ENCODE data around the gene BRI3BP. TPM values are rescaled to one million over a fixed set of nuclear protein-coding genes. Genes with fewer than 3 reads are reported as not detected.
"Not testable (repeated sequence)": the region's sequence is repeated elsewhere in the genome, so short reads cannot be mapped to it uniquely, and the experiment has no call there.

The BRI3BP gene
- total RNA-seq, 1 donor from 2014 or later: 3.9 TPM

DNA sequence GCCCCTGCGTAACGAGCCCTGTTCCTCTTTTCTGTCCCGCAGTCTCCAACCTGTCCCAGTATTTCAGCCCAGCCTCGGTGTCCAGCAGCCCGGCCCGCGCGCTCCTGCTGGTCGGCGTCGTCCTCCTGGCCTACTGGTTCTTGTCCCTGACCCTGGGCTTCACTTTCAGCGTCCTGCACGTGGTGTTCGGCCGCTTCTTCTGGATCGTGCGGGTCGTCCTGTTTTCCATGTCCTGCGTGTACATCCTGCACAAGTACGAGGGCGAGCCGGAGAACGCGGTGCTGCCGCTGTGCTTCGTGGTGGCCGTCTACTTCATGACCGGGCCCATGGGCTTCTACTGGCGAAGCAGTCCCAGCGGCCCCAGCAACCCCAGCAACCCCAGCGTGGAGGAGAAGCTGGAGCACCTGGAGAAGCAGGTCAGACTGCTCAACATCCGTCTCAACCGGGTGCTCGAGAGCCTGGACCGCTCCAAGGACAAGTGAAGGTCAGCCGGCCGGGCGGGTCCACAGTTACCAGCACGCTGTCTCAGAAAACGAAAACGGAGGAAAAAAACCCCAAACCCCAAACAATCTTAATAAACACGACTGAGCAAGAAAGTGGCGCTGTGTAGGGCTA lies 31.6 kb downstream of the BRI3BP start:
- DNase-seq: no peak

DNA sequence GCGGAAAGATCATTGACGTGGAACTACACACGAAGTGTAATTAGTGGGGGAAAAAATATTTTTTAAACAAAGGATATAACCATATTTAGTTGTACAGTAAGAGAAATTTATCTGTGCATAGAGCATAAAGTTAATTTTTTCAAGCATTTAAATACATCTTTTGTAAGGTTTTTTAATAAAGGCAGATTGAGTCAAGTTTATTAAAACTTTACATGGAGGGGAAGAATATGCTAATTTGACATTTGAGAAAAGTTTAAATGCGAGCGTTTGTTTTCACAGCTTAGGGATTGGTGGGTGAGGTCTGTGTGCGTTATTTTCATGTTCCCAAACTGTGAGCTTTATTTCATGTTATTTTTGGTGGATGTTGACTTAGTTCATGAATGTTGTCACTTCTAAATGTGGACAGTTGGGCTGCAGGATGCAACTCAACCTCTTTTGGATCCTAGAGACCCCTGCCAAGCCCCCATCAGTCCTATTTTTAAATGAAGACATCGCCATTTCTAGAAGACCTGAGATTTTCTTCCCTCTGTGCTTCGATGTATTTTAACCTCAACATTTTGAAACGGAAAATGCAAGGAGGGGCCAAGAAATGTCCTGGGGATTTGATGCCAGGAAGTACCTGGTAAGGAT lies 32.3 kb downstream of the BRI3BP start:
- no peak for DNase-seq

DNA sequence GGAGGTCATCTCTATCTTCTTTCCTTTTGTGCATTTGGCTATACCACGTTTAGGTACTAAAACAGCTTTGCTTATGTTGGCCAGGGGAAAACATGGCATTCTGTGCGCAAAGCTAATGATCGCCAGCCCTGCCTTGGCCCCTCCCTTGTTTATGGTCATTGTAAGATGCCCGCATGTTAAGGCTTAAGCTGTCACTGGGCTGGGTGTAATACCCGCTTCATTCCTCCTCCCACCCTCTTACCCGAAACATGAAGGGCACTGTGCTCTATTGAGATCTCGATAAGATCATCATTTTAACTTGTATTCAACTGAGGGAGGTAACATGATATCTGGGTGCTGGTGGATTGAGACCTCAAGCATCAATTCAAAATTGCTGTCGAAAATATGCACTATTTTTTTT lies 34.7 kb downstream of the BRI3BP start:
- no peak for DNase-seq

- peak; percentile 7 for DNase-seq
Measured at GRCh38 chr12:125029761-125030358, 36.4 kb downstream of the BRI3BP start.

DNA sequence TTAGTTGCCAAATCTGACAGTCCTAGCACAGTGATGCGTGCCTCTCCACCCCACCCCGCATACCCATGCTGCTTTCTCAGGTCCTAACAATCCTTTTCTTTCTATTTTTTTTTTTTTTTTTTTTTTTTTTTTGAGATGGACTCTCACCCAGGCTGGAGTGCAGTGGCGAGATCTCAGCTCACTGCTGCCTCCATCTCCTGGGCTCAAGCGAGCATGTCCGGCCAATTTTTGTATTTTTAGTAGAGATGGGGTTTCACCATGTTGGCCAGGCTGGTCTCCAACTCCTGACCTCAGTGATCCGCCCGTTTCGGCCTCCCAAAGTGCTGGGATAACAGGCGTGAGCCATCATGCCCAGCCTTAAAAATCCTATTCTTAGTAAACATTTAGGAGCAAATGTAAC lies 38.0 kb downstream of the BRI3BP start:
- not testable (repeated sequence) for DNase-seq

DNA sequence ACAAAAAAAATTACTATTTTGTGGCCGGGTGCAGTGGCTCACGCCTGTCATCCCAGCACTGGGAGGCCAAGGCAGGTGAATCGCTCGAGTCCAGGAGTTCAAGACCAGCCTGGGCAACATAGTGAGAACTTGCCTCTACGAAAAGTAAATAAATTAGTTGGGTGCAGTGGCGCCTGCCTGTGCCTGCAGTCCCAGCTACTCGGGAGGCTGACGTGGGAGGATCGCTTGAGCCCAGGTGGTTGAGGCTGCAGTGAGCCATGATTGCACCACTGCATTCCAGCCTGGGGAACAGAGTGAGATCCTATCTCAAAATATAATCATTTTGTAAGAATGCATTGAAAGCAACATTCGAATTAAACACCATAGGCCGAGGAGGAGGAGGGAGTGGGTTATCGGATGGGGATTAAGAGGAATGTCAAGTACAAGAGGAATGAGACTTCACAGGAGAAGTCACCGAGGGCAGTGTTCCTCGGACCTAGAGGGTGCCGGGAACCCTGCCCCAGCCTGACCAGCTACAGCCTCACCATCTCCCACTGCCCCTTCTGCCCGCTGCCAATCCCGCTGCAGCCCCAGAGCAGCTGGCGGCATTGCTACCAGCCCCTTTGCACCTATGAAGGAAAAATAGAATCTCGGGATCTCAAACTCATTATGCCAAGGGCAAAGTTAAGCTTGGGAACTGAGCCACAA lies 39.2 kb downstream of the BRI3BP start:
- DNase-seq: no peak

- DNase-seq: no peak
Measured at GRCh38 chr12:125033288-125033687, 39.8 kb downstream of the BRI3BP start.

- no peak for DNase-seq
Measured at GRCh38 chr12:125038976-125039625, 45.7 kb downstream of the BRI3BP start.

DNA sequence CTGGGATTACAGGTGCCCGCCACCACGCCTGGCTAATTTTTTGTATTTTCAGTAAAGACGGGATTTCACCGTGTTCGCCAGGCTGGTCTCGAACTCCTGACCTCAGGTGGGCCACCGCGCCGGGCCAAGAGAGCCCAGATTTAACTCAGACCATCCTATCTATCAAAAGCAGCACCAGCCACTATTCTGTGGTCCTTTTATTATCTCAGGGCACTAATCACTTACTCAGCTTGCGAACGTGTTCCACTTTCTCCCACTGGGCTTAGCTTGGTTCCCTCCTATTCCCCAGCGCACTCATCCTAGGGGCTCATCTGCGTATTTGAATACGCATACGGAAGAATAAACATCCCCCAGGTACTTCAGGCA lies 55.6 kb downstream of the BRI3BP start:
- DNase-seq: no peak

GRCh38 chr12:125050446-125050845 lies 57.0 kb downstream of the BRI3BP start:
- no peak for DNase-seq

GRCh38 chr12:125050868-125051267 lies 57.4 kb downstream of the BRI3BP start:
- DNase-seq: no peak

DNA sequence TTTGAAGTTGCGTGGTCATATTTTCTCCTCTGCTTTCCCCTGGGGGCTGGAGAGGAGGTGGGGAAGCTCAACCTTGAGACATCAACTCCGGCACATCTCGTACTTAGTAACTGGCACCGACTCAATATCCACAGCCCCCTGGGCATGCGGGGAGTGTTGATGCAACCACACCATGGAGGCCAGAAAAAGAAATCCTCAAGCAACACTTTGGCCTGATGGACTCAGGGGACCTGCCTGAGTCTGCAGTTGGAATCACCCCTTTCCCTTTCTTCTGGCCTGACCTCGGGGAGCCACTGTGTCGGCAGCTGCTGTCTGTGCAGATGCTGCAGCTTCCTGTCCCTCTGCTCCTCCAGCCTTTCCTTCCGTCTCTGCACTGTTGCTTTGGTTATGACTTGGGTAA lies 60.4 kb downstream of the BRI3BP start:
- DNase-seq: no peak

DNA sequence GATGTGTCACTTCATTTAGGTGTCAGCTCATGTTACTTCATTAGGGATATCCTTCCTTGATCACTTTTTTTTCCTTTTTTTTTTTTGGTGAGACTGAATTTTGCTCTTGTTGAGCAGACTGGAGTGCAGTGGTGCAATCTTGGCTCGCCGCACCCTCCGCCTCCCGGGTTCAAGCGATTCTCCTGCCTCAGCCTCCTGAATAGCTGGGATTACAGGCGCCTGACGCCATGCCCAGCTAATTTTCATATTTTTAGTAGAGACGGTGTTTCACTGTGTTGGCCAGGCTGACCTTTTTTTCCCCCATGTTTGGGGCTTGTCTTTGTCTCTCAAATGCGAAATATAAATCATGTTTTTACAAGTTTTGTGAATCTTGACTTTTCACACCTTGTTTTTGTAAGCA lies 62.1 kb downstream of the BRI3BP start:
- no peak for DNase-seq

DNA sequence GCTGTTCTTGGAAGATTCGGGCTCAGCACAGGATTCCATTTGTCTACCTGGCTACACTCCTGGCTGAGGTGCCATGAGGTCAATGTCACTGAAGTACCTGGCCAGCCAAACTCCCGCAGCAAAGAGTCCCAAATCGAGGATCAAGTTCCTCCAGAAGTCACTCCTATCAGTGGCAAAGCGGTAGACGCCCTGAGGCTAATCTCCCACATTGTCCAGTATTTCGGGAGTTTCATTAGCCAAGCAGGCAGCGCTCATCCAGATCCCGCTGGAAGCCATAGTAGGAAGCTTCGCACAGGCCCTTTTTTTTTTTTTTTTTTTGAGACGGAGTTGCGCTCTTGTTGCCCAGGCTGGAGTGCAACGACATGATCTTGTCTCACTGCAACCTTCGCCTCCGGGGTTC lies 62.9 kb downstream of the BRI3BP start:
- no peak for DNase-seq

DNA sequence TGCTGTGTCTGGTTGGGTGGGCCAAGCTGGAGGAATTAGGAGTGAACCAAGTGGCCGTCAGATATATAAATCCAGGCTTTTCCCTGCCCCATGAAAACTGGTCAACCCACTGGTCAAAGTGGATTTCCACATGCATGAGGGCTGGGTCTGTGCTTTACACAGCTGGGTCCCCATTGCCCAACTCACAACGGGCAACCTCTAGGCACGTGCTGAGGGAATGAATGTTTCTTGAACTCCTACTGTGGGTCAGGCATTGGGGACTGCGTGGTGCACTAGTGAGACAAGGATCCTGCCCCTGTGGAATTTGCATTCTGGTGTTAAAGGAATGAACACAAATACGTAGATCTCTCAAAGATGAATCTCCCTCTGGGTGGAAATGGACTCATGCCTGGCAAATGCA lies 64.3 kb downstream of the BRI3BP start:
- no peak for DNase-seq

- no peak for DNase-seq
Measured at GRCh38 chr12:125061229-125061628, 67.8 kb downstream of the BRI3BP start.

DNA sequence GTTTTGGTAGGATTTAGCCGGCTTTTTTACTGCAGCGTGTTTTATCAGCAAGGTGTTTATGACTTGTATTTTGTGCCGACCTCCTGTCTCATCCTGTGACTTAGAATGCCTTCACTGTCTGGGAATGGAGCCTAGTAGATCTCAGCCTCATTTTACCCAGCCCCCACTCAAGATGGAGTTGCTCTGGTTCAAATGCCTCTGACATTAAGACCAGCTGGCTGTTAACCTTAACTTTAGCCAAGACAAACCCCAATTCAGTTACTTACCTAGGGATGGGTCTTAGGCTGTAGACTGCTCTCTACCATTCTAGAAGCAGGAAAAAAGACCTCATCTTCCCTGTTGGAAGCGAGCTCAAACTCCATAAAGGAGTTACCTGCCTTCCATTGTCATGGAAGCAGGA lies 70.1 kb downstream of the BRI3BP start:
- DNase-seq: not testable (repeated sequence)

- no peak for DNase-seq
Measured at GRCh38 chr12:125064492-125064891, 71.0 kb downstream of the BRI3BP start.

- DNase-seq: peak; percentile 80
Measured at GRCh38 chr12:125065021-125065918, 71.8 kb downstream of the BRI3BP start, which contains the start of gene AACS. Gene AACS, plus strand, starts transcription at chr12:125065435. Its CDS starts 150 bp downstream, at chr12:125065585.

- DNase-seq: no peak
Measured at GRCh38 chr12:125065919-125066570, 72.6 kb downstream of the BRI3BP start.

- DNase-seq: no peak
Measured at GRCh38 chr12:125068391-125068790, 74.9 kb downstream of the BRI3BP start.

GRCh38 chr12:125069616-125070015 lies 76.2 kb downstream of the BRI3BP start:
- DNase-seq: no peak

Measured in dermis blood vessel endothelial cell (primary cell).